Left colon (tissue), 2 donors: ENCODE measurements around the gene WNK1. TPM values are rescaled to one million over a fixed set of nuclear protein-coding genes. Genes with fewer than 3 reads are reported as not detected.

Experiments
- ATAC-seq: fragments of 200-7000 bp; cut with Tn5 transposase; one replicate; pipeline ENCODE4 v1.9.1; 2020; ENCODE audit warnings: mild to moderate bottlenecking, moderate library complexity
- DNase-seq, 2 donors: peaks; one replicate each; pipeline ENCODE4 v3.0.0-alpha.2; 2020
- intact Hi-C, 2 donors: fragments of 100-400 bp; cut with DNase I in 1 of 2; cut with micrococcal nuclease in 1 of 2; formaldehyde crosslinking; loops; one replicate each; pipeline versions ENCODE4 v1.11.2 to v1.14.0; 2022; cut with DNase I, micrococcal nuclease
- total RNA-seq, 2 donors: library from RNA; stranded (reverse); fragmentation: NEBNext Ultra II Directional; extraction: Animal tissue kit (Norgen Biotek cat#: 25700); gene quantifications; one replicate each; pipeline ENCODE4 v1.2.1, GENCODE V29; 2021
- donor health status: DM: no; HTN: no; CAD: no.
- donor health status: DM: yes; HTN: yes; CAD: no.

WNK1 gene
- total RNA-seq, 2 donors from 2014 or later = 84.0 to 95.2 TPM

DNA sequence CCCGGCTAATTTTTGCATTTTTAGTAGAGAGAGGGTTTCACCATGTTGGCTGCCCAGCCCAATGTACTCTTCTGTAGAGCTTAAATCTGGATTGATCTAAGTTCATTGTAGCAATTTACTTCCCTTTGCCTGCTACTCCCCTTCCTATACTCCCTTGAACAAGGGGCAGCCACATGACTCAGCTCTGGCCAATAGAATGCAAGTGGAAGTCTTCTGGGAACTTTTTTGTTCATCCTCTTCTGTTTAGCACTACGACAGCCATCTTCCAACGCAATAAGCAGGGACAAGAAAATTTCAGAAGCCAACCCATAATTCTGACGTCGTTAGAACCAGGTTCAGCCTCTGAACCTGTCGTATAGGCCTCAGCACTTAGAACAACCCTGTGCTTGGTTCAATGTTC lies 203.6 kb downstream of the WNK1 start:
- intact Hi-C loops = no loop called here
- no peak for ATAC-seq
- no peak for DNase-seq

DNA sequence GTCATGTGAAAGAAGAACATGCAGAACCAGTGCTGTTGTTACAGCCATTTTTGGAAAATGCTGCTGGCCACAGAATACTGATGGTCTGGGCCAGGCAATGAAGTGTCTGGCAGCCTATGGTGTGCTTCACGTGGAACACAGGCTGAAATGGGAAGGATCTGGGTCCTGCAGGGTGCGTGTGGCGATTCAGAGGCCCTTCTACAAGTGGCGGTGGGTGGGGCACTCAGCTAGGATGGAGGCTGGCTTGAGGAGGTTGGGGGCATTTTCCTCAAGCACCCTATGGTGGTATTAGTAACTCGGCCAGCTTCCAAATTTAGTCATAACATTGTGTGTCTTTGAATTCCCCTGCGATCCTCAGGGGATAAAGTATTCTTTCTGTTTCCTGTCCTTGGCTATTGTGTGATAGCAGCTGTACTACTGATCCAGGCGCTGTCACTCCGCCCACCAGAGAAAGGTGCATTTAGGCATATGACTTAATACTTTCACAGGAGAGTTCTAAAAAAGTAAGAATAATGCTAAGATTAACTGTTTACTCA lies 206.3 kb downstream of the WNK1 start:
- no peak for ATAC-seq
- intact Hi-C loops = no loop called here
- no peak for DNase-seq

Other genes with a start within 250 kb of the WNK1 start
- gene NINJ2, start 89.1 kb upstream of the WNK1 start, total RNA-seq = 1 to 10 TPM; 3.3 to 5.5 TPM
- gene RAD52, start 197.1 kb downstream of the WNK1 start, total RNA-seq = 10 to 100 TPM; 20.9 to 26.3 TPM
- 10 to 100 TPM; 43.1 to 46.0 TPM for gene ERC1, start 238.6 kb downstream of the WNK1 start, total RNA-seq